ENCODE data around the gene GPR137B.

GRCh38 chr1:236101233-236102200 is 40.8 kb upstream of the GPR137B start:
- TF ChIP-seq CTCF (IDR thresholded peaks at IDR 0.05; ENCODE audit: low read depth, low read length, poor library complexity, severe bottlenecking) (no peak), EZH2phosphoT487 (IDR thresholded peaks at IDR 0.05; ENCODE audit: borderline replicate concordance, low read length) (no peak)
